Measurements from ENCODE around the gene SLC38A5.

GRCh38 chrX:48459483-48459882, 10.6 kb downstream of the SLC38A5 start:
- TF ChIP-seq CTCF (IDR thresholded peaks at IDR 0.05) (no peak), USF2 (IDR thresholded peaks at IDR 0.05; ENCODE audit: borderline replicate concordance, low read depth, low read length) (no peak), POLR2AphosphoS5 (IDR thresholded peaks at IDR 0.05; ENCODE audit: low read depth, low read length) (no peak), MEF2A (IDR thresholded peaks at IDR 0.05; ENCODE audit: borderline replicate concordance, low read depth) (no peak), MAX (IDR thresholded peaks at IDR 0.05; ENCODE audit: low read depth) (no peak), NRF1 (IDR thresholded peaks at IDR 0.05; ENCODE audit: low read depth, low read length) (no peak), REST (IDR thresholded peaks at IDR 0.05; ENCODE audit: low read depth, low read length) (no peak), TAF1 (IDR thresholded peaks at IDR 0.05; ENCODE audit: borderline replicate concordance, low read depth, low read length) (no peak), EZH2phosphoT487 (IDR thresholded peaks at IDR 0.05; ENCODE audit: borderline replicate concordance, low read depth) (no peak), ZBTB33 (IDR thresholded peaks at IDR 0.05; ENCODE audit: borderline replicate concordance, low read depth) (no peak), FOXM1 (IDR thresholded peaks at IDR 0.05; ENCODE audit: low read depth) (no peak)

Measured in SK-N-SH (cell line).